C4-2B (cell line): ENCODE results near the gene CFDP1.

ENCODE experiments used
- ZFX ChIP-seq: fragments of 450-650 bp; IDR thresholded peaks from 2 replicates; pipeline ENCODE4 v1.6.1; 2017
- TF ChIP-seq, protein P1 (sequence below): fragments of 450-650 bp; conservative IDR thresholded peaks from 2 replicates; pipeline ENCODE4 v1.5.1; 2017; ENCODE audit warnings: mild to moderate bottlenecking

GRCh38 chr16:75315539-75316306 lies 117.6 kb downstream of the CFDP1 start:
- TF ChIP-seq, protein P1, sequence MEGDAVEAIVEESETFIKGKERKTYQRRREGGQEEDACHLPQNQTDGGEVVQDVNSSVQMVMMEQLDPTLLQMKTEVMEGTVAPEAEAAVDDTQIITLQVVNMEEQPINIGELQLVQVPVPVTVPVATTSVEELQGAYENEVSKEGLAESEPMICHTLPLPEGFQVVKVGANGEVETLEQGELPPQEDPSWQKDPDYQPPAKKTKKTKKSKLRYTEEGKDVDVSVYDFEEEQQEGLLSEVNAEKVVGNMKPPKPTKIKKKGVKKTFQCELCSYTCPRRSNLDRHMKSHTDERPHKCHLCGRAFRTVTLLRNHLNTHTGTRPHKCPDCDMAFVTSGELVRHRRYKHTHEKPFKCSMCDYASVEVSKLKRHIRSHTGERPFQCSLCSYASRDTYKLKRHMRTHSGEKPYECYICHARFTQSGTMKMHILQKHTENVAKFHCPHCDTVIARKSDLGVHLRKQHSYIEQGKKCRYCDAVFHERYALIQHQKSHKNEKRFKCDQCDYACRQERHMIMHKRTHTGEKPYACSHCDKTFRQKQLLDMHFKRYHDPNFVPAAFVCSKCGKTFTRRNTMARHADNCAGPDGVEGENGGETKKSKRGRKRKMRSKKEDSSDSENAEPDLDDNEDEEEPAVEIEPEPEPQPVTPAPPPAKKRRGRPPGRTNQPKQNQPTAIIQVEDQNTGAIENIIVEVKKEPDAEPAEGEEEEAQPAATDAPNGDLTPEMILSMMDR: no peak
- no peak for TF ChIP-seq ZFX
